Duodenal mucosa (tissue), 2 donors: ENCODE data around the gene BCL2A1.
"Not testable (repeated sequence)": the region's sequence is repeated elsewhere in the genome, so short reads cannot be mapped to it uniquely, and the experiment has no call there.

Source experiments
- H3K27ac ChIP-seq: one replicate; pipeline ENCODE4 v1.7.0; 2013; ENCODE audit warnings: low read depth, low read length
- H3K27me3 ChIP-seq, 2 donors: one replicate each; pipeline ENCODE4 v1.7.0; 2013; ENCODE audit warnings: low read length in 2 of 2, control low read depth in 1 of 2; ENCODE audit not compliant: insufficient read depth in 2 of 2, control insufficient read depth in 1 of 2
- H3K36me3 ChIP-seq, 2 donors: one replicate each; pipeline ENCODE4 v1.7.0; 2013; ENCODE audit warnings: low read length in 2 of 2, control low read depth in 1 of 2; ENCODE audit not compliant: insufficient read depth in 2 of 2, control insufficient read depth in 1 of 2
- H3K4me1 ChIP-seq, 2 donors: one replicate each; pipeline ENCODE4 v1.7.0; 2013; ENCODE audit warnings: low read length in 2 of 2, control low read depth in 1 of 2; ENCODE audit not compliant: insufficient read depth in 2 of 2, control insufficient read depth in 1 of 2
- H3K4me3 ChIP-seq, 2 donors: one replicate each; pipeline ENCODE4 v1.7.0; 2013; ENCODE audit warnings: low read length in 2 of 2, low read depth in 1 of 2
- H3K9ac ChIP-seq, 2 donors: one replicate each; pipeline ENCODE4 v1.7.0; 2013; ENCODE audit warnings: low read length in 2 of 2, low read depth in 1 of 2
- H3K9me3 ChIP-seq, 2 donors: one replicate each; pipeline ENCODE4 v1.7.0; 2013; ENCODE audit warnings: low read length in 2 of 2, control low read depth in 1 of 2; ENCODE audit not compliant: control insufficient read depth in 1 of 2

Gene BCL2A1

DNA sequence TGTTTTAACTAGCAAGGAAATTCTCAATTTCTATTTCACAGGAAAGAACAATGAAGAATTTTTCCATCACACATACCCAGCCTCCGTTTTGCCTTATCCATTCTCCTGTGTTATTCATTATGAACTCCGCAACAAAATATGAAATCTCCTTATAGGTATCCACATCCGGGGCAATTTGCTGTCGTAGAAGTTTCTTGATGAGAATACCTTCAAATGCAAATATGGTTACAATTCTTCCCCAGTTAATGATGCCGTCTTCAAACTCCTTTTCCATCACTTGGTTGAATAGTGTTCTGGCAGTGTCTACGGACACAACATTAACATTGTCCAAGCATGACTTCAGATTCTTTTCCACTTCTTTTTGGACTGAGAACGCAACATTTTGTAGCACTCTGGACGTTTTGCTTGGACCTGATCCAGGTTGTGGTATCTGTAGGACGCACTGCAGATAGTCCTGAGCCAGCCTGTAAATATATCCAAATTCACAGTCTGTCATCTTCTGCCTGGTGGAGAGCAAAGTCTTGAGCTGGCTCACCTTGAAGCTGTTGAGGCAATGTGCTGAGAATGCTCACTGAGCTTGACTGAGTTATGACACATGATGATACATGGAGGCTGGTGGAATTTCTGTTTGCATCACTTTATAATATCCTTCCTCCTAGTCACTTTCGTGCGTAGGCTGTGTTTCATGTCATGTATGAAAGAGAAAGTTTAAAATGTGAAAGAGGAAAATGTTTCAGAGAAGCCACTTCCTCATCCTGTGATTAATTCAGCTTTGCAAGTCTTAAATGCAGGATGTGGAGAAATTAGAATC is at the start of gene BCL2A1:
Gene BCL2A1 (minus strand): TSS at position 573 of the 811 bp plus-strand sequence. CDS start 77 bp downstream, at position 496.
- Histone ChIP-seq H3K9me3 (no peaks in the 10 kb centered on the region), H3K36me3 (no peaks in the 10 kb centered on the region), H3K4me1 (peaks cover 0 to 5% of the 10 kb centered on the region in 2 donors), H3K4me3 (peak within 1 kb of the TSS; percentile 46 to 53), H3K9ac (peak within 1 kb of the TSS; percentile 9 to 41), H3K27ac (peak within 1 kb of the TSS; percentile 17), H3K27me3 (no peaks in the 10 kb centered on the region)

DNA sequence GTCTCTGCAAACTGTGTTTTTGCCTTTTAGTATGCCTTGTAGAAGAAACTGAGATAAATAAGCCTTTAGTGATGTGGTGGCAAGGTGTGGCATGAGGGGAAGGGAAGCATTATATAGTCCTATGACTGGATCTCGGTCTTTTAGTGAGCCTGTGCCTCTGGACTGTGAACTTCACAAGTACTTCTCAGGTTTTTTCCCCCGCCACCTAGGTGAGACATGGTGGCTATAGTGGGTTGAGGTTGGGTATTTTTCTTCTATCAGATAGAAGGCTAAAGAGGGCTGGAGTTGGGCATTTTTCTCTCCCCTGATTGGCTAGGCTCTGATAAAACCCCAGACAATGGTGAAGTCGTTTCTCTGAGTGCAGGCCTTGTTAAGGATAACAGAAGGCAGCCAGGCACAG is 49.7 kb upstream of the BCL2A1 start:
- Histone ChIP-seq H3K27ac (no peak overlapping the region), H3K4me1 (no peaks in the 10 kb centered on the region), H3K4me3 (no peak overlapping the region), H3K9ac (no peak overlapping the region), H3K27me3 (no peaks in the 10 kb centered on the region), H3K9me3 (no peaks in the 10 kb centered on the region), H3K36me3 (no peaks in the 10 kb centered on the region)

DNA sequence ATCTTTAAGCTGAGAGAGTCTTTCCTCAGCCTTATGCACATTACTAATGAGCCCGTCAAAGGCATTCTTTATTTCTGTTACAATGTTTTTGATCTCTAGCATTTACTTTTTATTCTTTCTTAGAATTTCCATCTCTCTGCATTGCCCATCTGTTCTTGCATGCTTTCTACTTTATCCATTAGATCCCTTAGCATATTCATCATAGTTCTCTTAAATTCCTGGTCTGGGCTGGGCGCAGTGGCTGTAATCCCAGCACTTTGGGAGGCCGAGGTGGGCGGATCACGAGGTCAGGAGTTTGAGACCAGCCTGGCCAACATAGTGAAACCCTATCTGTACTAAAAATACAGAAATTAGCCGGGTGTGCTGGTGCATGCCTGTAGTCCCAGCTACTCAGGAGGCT is 49.2 kb upstream of the BCL2A1 start:
- not testable (repeated sequence) for H3K36me3 ChIP-seq, H3K4me3 ChIP-seq, H3K9ac ChIP-seq, H3K4me1 ChIP-seq, H3K27ac ChIP-seq, H3K9me3 ChIP-seq, H3K27me3 ChIP-seq

DNA sequence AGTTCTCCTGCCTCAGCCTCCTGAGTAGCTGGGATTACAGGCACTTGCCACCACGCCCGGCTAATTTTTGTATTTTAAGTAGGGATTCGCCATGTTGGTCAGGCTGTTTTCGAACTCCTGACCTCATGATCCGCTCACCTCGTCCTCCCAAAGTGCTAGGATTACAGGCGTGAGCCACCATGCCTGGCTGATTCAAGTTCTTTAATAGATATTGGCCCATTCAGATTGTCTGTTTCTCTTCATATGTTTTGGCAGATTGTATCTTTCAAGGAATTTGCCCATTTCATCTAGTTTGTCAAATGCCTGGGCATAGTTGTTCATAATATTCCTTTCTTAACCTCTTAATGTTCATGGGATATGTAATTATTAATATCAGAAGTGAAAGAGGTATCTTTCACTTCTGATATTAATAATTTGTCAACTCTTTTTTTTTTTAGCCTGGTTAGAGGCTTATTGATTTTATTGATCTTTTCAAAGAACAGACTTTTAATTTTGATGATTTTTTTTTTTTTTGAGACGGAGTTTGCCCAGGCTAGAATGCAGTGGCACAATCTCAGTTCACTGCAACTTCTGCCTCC is 48.3 kb upstream of the BCL2A1 start:
- no peaks in the 10 kb centered on the region for H3K4me1 ChIP-seq
- no peak overlapping the region for H3K27ac ChIP-seq
- no peaks in the 10 kb centered on the region for H3K9me3 ChIP-seq
- no peak overlapping the region for H3K9ac ChIP-seq
- H3K36me3 ChIP-seq = no peaks in the 10 kb centered on the region
- H3K27me3 ChIP-seq = no peaks in the 10 kb centered on the region
- H3K4me3 ChIP-seq = no peak overlapping the region

DNA sequence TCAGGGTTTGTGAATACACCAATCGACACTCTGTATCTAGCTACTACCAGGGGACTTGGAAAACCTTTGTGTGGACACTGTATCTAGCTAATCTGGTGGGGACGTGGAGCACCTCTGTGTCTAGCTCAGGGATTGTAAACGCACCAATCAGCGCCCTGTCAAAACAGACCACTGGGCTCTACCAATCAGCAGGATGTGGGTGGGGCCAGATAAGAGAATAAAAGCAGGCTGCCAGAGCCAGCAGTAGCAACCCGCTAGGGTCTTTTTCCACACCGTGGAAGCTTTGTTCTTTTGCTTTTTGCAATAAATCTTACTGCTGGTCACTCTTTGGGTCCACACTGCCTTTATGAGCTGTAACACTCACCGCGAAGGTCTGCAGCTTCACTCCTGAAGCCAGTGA is 46.1 kb upstream of the BCL2A1 start:
- H3K4me3 ChIP-seq, H3K27ac ChIP-seq, H3K36me3 ChIP-seq, H3K27me3 ChIP-seq, H3K4me1 ChIP-seq, H3K9me3 ChIP-seq, H3K9ac ChIP-seq: not testable (repeated sequence)

DNA sequence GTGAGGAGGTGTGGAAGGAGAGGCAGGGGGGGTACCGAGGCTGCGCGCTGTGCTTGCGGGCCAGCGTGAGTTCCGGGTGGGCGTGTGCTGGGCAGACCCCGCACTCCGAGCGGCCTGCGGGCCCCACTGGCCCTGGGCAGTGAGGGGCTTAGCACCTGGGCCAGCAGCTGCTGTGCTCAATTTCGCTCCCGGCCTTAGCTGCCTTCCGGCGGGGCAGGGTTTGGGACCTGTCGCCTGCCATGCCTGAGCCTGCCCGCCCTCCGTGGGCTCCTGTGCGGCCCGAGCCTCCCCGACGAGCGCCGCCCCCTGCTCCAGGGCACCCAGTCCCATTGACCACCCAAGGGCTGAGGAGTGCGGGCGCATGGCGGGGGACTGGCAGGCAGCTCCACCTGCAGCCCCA is 45.5 kb upstream of the BCL2A1 start:
- H3K9ac ChIP-seq, H3K4me1 ChIP-seq, H3K9me3 ChIP-seq, H3K36me3 ChIP-seq, H3K4me3 ChIP-seq, H3K27me3 ChIP-seq, H3K27ac ChIP-seq: not testable (repeated sequence)

DNA sequence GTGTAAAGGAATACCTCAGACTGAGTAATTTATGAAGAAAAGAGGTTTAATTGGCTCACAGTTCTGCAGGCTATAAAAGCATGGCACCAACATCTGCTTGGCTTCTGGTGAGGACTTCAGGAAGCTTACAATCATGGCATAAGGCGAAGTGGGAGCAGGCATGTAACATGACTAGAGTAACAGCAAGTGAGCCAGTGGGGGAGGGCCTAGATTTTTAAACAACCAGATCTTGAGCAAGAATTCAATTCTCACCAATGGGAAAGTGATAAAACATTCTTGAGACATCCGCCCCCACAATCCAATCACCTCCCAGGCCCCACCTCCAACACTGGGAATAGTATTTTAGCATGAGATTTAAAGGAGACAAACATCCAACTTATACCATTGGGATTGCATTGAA is 44.2 kb upstream of the BCL2A1 start:
- H3K27me3 ChIP-seq = no peaks in the 10 kb centered on the region
- no peaks in the 10 kb centered on the region for H3K9me3 ChIP-seq
- no peak overlapping the region for H3K9ac ChIP-seq
- no peaks in the 10 kb centered on the region for H3K36me3 ChIP-seq
- H3K4me3 ChIP-seq = no peak overlapping the region
- no peaks in the 10 kb centered on the region for H3K4me1 ChIP-seq
- no peak overlapping the region for H3K27ac ChIP-seq

DNA sequence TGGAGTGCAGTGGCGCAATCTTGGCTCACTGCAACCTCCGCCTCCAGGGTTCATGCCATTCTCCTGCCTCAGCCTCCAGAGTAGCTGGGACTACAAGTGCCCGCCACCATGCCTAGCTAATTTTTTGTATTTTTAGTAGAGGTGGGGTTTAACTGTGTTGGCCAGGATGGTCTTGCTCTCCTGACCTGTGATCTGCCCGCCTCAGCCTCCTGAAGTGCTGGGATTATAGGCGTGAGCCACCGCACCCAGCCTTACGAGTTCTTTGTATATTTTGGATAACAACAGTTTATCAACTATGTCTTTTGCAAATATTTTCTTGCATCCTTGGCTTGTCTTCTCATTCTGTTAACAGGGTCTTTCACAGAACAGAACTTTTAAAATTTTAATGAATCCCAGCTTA is 43.2 kb upstream of the BCL2A1 start:
- H3K9me3 ChIP-seq, H3K4me3 ChIP-seq, H3K27ac ChIP-seq, H3K4me1 ChIP-seq, H3K9ac ChIP-seq, H3K36me3 ChIP-seq, H3K27me3 ChIP-seq: not testable (repeated sequence)

DNA sequence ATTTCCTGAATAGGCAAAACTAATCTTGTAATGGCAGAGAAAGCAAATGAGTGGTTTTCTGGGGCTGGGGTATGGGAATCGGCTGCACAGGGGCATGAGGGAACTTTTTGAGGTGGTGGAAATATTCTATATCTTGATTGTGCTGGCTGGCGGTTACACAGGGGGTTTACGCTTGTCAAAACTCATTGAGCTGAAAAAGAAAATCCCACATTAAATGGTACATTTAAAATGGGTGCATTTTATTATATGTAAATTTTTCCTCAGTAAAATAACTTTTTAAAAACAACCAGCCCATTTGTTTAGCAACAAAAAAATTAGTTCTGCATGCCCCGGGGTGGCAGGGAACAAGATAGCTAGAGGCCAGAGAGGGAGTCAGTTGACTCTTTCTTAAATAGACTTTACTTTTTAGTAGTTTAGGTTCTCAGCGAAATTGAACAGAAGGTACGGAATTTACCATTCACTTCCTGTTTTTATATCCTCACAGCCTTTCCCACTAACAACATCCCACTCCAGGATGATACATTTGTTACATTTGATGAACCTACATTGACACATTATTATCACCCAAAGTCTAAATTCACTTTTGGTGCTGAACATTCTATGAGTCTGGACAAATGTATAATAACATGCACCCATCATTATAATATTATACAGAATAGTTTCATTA is 41.2 kb upstream of the BCL2A1 start:
- no peaks in the 10 kb centered on the region for H3K4me1 ChIP-seq
- no peak overlapping the region for H3K9ac ChIP-seq
- no peaks in the 10 kb centered on the region for H3K36me3 ChIP-seq
- H3K27ac ChIP-seq = no peak overlapping the region
- no peak overlapping the region for H3K4me3 ChIP-seq
- H3K9me3 ChIP-seq = no peaks in the 10 kb centered on the region
- H3K27me3 ChIP-seq = no peaks in the 10 kb centered on the region

DNA sequence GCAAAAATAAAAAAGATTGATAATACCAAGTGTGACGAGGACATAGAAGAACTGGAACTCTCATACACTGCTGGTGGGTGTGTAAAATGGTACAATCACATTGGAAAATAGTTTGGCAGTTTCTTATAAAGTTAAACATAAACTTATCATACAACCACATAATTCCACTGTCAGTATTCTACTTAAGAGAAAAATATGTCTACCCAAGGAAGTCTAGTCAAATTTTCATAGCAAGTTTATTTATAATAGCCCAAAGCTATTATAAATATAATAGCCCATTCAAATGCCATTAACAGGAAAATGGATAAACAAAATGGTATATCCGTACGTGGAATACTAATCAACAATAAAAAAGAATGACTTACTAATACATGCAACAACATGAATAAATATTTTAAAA is 40.6 kb upstream of the BCL2A1 start:
- Histone ChIP-seq H3K9ac (no peak overlapping the region), H3K27ac (no peak overlapping the region), H3K4me3 (no peak overlapping the region), H3K4me1 (no peaks in the 10 kb centered on the region), H3K9me3 (no peaks in the 10 kb centered on the region), H3K27me3 (no peaks in the 10 kb centered on the region), H3K36me3 (no peaks in the 10 kb centered on the region)
